Nephron progenitor cell (in vitro differentiated cells): ENCODE measurements around the gene SERINC2.
"Not testable (repeated sequence)": the region's sequence is repeated elsewhere in the genome, so short reads cannot be mapped to it uniquely, and the experiment has no call there.

Experiments
- DNase-seq: peaks from one replicate; pipeline ENCODE4 v3.0.0; 2021
- H3K27ac Mint-ChIP-seq: 2 replicates; pipeline ENCODE4 v1.8.0; 2021; ENCODE audit warnings: mild to moderate bottlenecking, moderate library complexity, mixed read lengths
- H3K27me3 Mint-ChIP-seq: 2 replicates; pipeline ENCODE4 v1.8.0; 2021; ENCODE audit warnings: mild to moderate bottlenecking, low read depth, mixed read lengths; ENCODE audit not compliant: poor library complexity
- H3K36me3 Mint-ChIP-seq: 2 replicates; pipeline ENCODE4 v1.8.0; 2021; ENCODE audit warnings: low read depth, mixed read lengths
- H3K4me1 Mint-ChIP-seq: 2 replicates; pipeline ENCODE4 v1.8.0; 2021; ENCODE audit warnings: mixed read lengths
- H3K4me3 Mint-ChIP-seq: 2 replicates; pipeline ENCODE4 v1.8.0; 2021; ENCODE audit warnings: mild to moderate bottlenecking, moderate library complexity, mixed read lengths
- H3K9me3 Mint-ChIP-seq: 2 replicates; pipeline ENCODE4 v1.8.0; 2021; ENCODE audit warnings: mild to moderate bottlenecking, moderate library complexity, mixed read lengths
- CTCF ChIP-seq: fragments of 200-600 bp; sonication (generic); IDR thresholded peaks from 2 replicates; pipeline ENCODE4 v1.5.0; 2021; ENCODE audit warnings: antibody characterized with exemption

SERINC2 gene

GRCh38 chr1:31478167-31478566, 65.2 kb downstream of the SERINC2 start:
- Mint-ChIP-seq H3K4me1 (peaks cover 6% of the 10 kb centered on the region), H3K27me3 (peaks cover 10% of the 10 kb centered on the region), H3K4me3 (no peak overlapping the region), H3K9me3 (peaks cover 33% of the 10 kb centered on the region), H3K27ac (no peak overlapping the region), H3K36me3 (no peaks in the 10 kb centered on the region)
- TF ChIP-seq CTCF = no peak
- DNase-seq = no peak

- no peak for DNase-seq
These were observed 66.8 kb downstream of the SERINC2 start for GRCh38 chr1:31479811-31480210.

GRCh38 chr1:31480426-31480825, 67.4 kb downstream of the SERINC2 start:
- not testable (repeated sequence) for H3K27me3 Mint-ChIP-seq, H3K4me3 Mint-ChIP-seq, H3K36me3 Mint-ChIP-seq, DNase-seq, H3K27ac Mint-ChIP-seq
- Mint-ChIP-seq H3K4me1 (peaks cover 12% of the 10 kb centered on the region), H3K9me3 (peaks cover 33% of the 10 kb centered on the region)

More at GRCh38 chr1:31479811-31480210, 66.8 kb downstream of the SERINC2 start:
- Mint-ChIP-seq H3K9me3 (peaks cover 33% of the 10 kb centered on the region), H3K4me1 (peaks cover 12% of the 10 kb centered on the region), H3K4me3 (no peak overlapping the region), H3K27me3 (peaks cover 10% of the 10 kb centered on the region), H3K36me3 (no peaks in the 10 kb centered on the region), H3K27ac (no peak overlapping the region)
- no peak for TF ChIP-seq CTCF

GRCh38 chr1:31482482-31483011, 69.5 kb downstream of the SERINC2 start:
- Mint-ChIP-seq H3K4me1 (peaks cover 12% of the 10 kb centered on the region), H3K9me3 (peaks cover 33% of the 10 kb centered on the region), H3K4me3 (no peak overlapping the region), H3K27me3 (peaks cover 19% of the 10 kb centered on the region), H3K27ac (no peak overlapping the region), H3K36me3 (no peaks in the 10 kb centered on the region)
- no peak for TF ChIP-seq CTCF
- DNase-seq = no peak

GRCh38 chr1:31483012-31483946, 70.3 kb downstream of the SERINC2 start:
- H3K36me3 Mint-ChIP-seq = no peaks in the 10 kb centered on the region
- H3K9me3 Mint-ChIP-seq = peaks cover 33% of the 10 kb centered on the region
- no peak overlapping the region for H3K27ac Mint-ChIP-seq
- peaks cover 26% of the 10 kb centered on the region for H3K27me3 Mint-ChIP-seq
- H3K4me3 Mint-ChIP-seq = no peak overlapping the region
- no peak for DNase-seq
- H3K4me1 Mint-ChIP-seq = peaks cover 12% of the 10 kb centered on the region
- no peak for TF ChIP-seq CTCF
